K562 (cell line): Measurements from ENCODE around the gene SLC7A4. TPM values are rescaled to one million over a fixed set of nuclear protein-coding genes. Genes with fewer than 3 reads are reported as not detected.

ENCODE experiments used
- BCL6 ChIP-seq: fragments of 250-450 bp; sonication (Bioruptor Pico); IDR thresholded peaks from 2 replicates; pipeline ENCODE4 v1.4.0; 2020
- FOXP1 ChIP-seq: sonication (generic); formaldehyde crosslinking; IDR thresholded peaks from 2 replicates; pipeline ENCODE4 v1.8.0; 2022; ENCODE audit warnings: mild to moderate bottlenecking, missing genetic modification reagents
- HLTF ChIP-seq: fragments of 450-650 bp; IDR thresholded peaks from 2 replicates; pipeline ENCODE4 v1.6.1; 2016
- MED1 ChIP-seq: sonication (generic); formaldehyde crosslinking; IDR thresholded peaks from 2 replicates; pipeline ENCODE4 v1.8.1; 2023; ENCODE audit warnings: missing genetic modification reagents, borderline replicate concordance
- NR0B1 ChIP-seq: fragments of 450-650 bp; IDR thresholded peaks from one replicate; pipeline ENCODE4 v1.6.1; 2018; ENCODE audit warnings: mild to moderate bottlenecking, moderate library complexity; ENCODE audit not compliant: partially characterized antibody
- RBM17 ChIP-seq: fragments of 200-400 bp; formaldehyde crosslinking; IDR thresholded peaks from 2 replicates; pipeline ENCODE4 v1.6.1; 2017; ENCODE audit warnings: low read depth, mild to moderate bottlenecking, low read length, borderline replicate concordance
- YY1 ChIP-seq, 3 experiments: IDR thresholded peaks; 2 replicates each; pipeline ENCODE4 v1.6.1; 2011; ENCODE audit warnings: low read length in 2 of 3, mild to moderate bottlenecking in 2 of 3, moderate library complexity in 2 of 3, borderline replicate concordance in 1 of 3, control low read depth in 1 of 3, low read depth in 1 of 3; ENCODE audit not compliant: insufficient read depth in 3 of 3, insufficient replicate concordance in 2 of 3, control insufficient read depth in 1 of 3, insufficient read length in 1 of 3; ENCODE audit errors: extremely low read depth in 1 of 3
- ZNF133 ChIP-seq: fragments of 250-450 bp; sonication (Bioruptor Pico); IDR thresholded peaks from 2 replicates; pipeline ENCODE4 v1.4.0; 2020; ENCODE audit warnings: mild to moderate bottlenecking
- ZNF224 ChIP-seq: sonication (generic); formaldehyde crosslinking; IDR thresholded peaks from 2 replicates; pipeline ENCODE4 v1.8.0; 2022; ENCODE audit warnings: mild to moderate bottlenecking, missing genetic modification reagents
- ZNF232 ChIP-seq: sonication (generic); formaldehyde crosslinking; IDR thresholded peaks from 2 replicates; pipeline ENCODE4 v1.8.0; 2022; ENCODE audit warnings: mild to moderate bottlenecking, missing genetic modification reagents
- ZNF780A ChIP-seq: fragments of 250-450 bp; sonication (Bioruptor Pico); IDR thresholded peaks from 2 replicates; pipeline ENCODE4 v1.5.0; 2021; ENCODE audit warnings: mild to moderate bottlenecking
- polyA plus RNA-seq, 8 experiments: library from polyadenylated mRNA; depleted of rRNA in 4 of 8; stranded (reverse) in 5 of 8; unstranded in 3 of 8; fragments of >200 nt; fragmentation: Nextera tagmentation in 2 of 8; fragmentation: Illumina TruSeq in 1 of 8; extraction: Ambion mirVana in 2 of 8; extraction: Trizol in 1 of 8; gene quantifications; 2 replicates each; pipeline versions ENCODE4 v1.2.1 to v1.2.3, GENCODE V29; 2011 to 2014; ENCODE audit warnings: inconsistent platforms in 1 of 8, missing spikeins in 1 of 8
- total RNA-seq, 7 experiments: library from RNA; depleted of rRNA in 6 of 7; stranded (reverse); fragments of >200 nt in 6 of 7; fragmentation: Illumina TruSeq in 2 of 7; extraction: Trizol in 2 of 7; gene quantifications; 2 replicates each; pipeline versions ENCODE4 v1.2.1 to v1.2.3, GENCODE V29; 2011 to 2021; ENCODE audit warnings: low replicate concordance in 1 of 7
- TF ChIP-seq, protein P1 (sequence below): fragments of 450-650 bp; IDR thresholded peaks from 2 replicates; pipeline ENCODE4 v1.7.1; 2018; ENCODE audit warnings: mild to moderate bottlenecking, low read depth; ENCODE audit not compliant: partially characterized antibody
- TF ChIP-seq, protein P2 (sequence below): fragments of 250-450 bp; sonication (Bioruptor Pico); IDR thresholded peaks from 2 replicates; pipeline ENCODE4 v1.8.0; 2022; ENCODE audit warnings: inconsistent platforms, mild to moderate bottlenecking, moderate library complexity, borderline replicate concordance

The SLC7A4 gene
- total and polyA plus RNA-seq, 9 of the 15 experiments (the other 6 are each of a cell fraction or from before 2014, with no cell fraction given) = not detected

DNA sequence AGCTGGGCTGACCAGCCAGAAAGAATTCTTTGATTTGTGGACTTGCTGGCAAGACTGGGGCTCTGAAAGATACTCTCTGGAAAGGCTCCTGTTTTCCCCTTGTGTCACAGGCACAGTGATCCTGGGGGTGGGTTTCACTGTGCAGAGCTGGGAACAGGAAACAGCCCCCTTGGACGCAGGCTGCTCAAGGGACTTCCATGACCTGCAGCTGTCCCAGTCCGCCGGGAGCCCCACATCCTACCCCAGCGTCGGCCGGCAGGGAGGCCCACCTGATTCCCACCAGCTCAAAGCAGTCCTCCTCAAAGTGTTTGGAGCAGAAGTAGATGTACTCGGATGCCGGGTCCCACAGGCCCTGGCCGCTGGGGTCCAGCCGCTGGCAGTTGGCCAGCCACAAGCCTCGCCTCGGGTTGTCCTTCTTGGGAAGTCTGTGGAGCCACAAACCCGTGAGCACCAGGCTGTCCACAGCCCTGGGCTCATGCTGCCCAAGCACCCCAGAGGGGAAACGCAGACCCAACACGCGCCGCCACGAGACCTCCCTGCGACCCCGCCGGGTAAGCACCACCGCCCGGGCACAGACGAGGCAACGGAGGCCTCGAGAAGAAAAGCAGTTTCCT lies 31.3 kb downstream of the SLC7A4 start (continued):
- TF ChIP-seq, protein P1, sequence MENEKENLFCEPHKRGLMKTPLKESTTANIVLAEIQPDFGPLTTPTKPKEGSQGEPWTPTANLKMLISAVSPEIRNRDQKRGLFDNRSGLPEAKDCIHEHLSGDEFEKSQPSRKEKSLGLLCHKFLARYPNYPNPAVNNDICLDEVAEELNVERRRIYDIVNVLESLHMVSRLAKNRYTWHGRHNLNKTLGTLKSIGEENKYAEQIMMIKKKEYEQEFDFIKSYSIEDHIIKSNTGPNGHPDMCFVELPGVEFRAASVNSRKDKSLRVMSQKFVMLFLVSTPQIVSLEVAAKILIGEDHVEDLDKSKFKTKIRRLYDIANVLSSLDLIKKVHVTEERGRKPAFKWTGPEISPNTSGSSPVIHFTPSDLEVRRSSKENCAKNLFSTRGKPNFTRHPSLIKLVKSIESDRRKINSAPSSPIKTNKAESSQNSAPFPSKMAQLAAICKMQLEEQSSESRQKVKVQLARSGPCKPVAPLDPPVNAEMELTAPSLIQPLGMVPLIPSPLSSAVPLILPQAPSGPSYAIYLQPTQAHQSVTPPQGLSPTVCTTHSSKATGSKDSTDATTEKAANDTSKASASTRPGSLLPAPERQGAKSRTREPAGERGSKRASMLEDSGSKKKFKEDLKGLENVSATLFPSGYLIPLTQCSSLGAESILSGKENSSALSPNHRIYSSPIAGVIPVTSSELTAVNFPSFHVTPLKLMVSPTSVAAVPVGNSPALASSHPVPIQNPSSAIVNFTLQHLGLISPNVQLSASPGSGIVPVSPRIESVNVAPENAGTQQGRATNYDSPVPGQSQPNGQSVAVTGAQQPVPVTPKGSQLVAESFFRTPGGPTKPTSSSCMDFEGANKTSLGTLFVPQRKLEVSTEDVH = no peak
- no peak for TF ChIP-seq BCL6 (CRISPR knock-in tag)
- TF ChIP-seq ZNF232 = no peak
- no peak for TF ChIP-seq ZNF224 (CRISPR knock-in tag)
- TF ChIP-seq ZNF780A (CRISPR knock-in tag) = no peak
- peak; percentile 44 for TF ChIP-seq ZNF133
- no peak for TF ChIP-seq FOXP1
- no peak for TF ChIP-seq MED1 (CRISPR knock-in tag)
- no peak for TF ChIP-seq HLTF
- TF ChIP-seq NR0B1 = no peak
- TF ChIP-seq, protein P2, sequence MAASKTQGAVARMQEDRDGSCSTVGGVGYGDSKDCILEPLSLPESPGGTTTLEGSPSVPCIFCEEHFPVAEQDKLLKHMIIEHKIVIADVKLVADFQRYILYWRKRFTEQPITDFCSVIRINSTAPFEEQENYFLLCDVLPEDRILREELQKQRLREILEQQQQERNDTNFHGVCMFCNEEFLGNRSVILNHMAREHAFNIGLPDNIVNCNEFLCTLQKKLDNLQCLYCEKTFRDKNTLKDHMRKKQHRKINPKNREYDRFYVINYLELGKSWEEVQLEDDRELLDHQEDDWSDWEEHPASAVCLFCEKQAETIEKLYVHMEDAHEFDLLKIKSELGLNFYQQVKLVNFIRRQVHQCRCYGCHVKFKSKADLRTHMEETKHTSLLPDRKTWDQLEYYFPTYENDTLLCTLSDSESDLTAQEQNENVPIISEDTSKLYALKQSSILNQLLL (CRISPR knock-in tag) = no peak
- no peak for TF ChIP-seq YY1 (IDR thresholded peaks at IDR 0.05; ENCODE audit: borderline replicate concordance in 1 of 3, control insufficient read depth in 1 of 3, extremely low read depth in 1 of 3, insufficient read depth in 3 of 3, insufficient read length in 1 of 3, insufficient replicate concordance in 2 of 3, low read depth in 1 of 3, low read length in 2 of 3)
- no peak for TF ChIP-seq RBM17
